A549 (cell line): ENCODE data around the gene RBBP4. TPM values are rescaled to one million over a fixed set of nuclear protein-coding genes. Genes with fewer than 3 reads are reported as not detected.

Experiments
- ATAC-seq, 2 experiments: fragments of 200-7000 bp in 1 of 2; fragments of >200 bp in 1 of 2; cut with Nextera tagmentation in 1 of 2; cut with Tn5 transposase in 1 of 2; 3 replicates each; pipeline versions ENCODE4 v1.8.0 to v1.9.1; 2018 to 2020; ENCODE audit warnings: mild to moderate bottlenecking in 1 of 2, moderate library complexity in 1 of 2
- CTCF ChIA-PET: fragments of 300-600 bp; sonication (Branson Sonifier 250); formaldehyde crosslinking; extraction: SDS; loops from one replicate; lab custom pipeline; 2021; ENCODE audit warnings: antibody characterized with exemption, inconsistent platforms; lab: Yijun Ruan, JAX
- POLR2A ChIA-PET: fragments of 350-600 bp; formaldehyde crosslinking; extraction: SDS; loops from one replicate; lab custom pipeline; 2021; ENCODE audit warnings: antibody characterized with exemption, inconsistent platforms; lab: Yijun Ruan, JAX
- DNase-seq, 2 experiments: peaks; one replicate each; pipeline versions ENCODE4 v3.0.0 to v3.0.0-alpha.2; 2011 to 2016; ENCODE audit warnings: low read depth in 1 of 2, low spot score in 1 of 2
- FAIRE-seq: peaks from 2 replicates; lab custom pipeline; 2011; peaks lifted over from hg19 to GRCh38; lab: Jason Lieb, UNC
- H3K27ac ChIP-seq, 2 experiments: fragments of >200 bp; sonication (Bioruptor Twin); formaldehyde crosslinking; 3 replicates each; pipeline ENCODE4 v1.5.1; 2016 to 2017
- H3K4me1 ChIP-seq: fragments of >200 bp; sonication (Bioruptor Twin); formaldehyde crosslinking; 3 replicates; pipeline ENCODE4 v1.6.1; 2016
- H3K4me2 ChIP-seq: fragments of >200 bp; sonication (Bioruptor Twin); formaldehyde crosslinking; 3 replicates; pipeline ENCODE4 v1.6.1; 2016
- H3K4me3 ChIP-seq: fragments of >200 bp; sonication (Bioruptor Twin); formaldehyde crosslinking; 3 replicates; pipeline ENCODE4 v1.5.1; 2016
- H3K9me3 ChIP-seq: fragments of >200 bp; sonication (Bioruptor Twin); formaldehyde crosslinking; 3 replicates; pipeline ENCODE4 v1.6.1; 2016
- BHLHE40 ChIP-seq: IDR thresholded peaks from 2 replicates; pipeline ENCODE4 v1.6.1; 2012; ENCODE audit warnings: low read depth, low read length, inconsistent platforms
- CHD4 ChIP-seq: fragments of 200-600 bp; sonication (generic); IDR thresholded peaks from 2 replicates; pipeline ENCODE4 v1.6.1; 2016; ENCODE audit warnings: antibody characterized with exemption, mild to moderate bottlenecking, borderline replicate concordance
- E2F6 ChIP-seq: IDR thresholded peaks from 2 replicates; pipeline ENCODE4 v1.6.1; 2012; ENCODE audit warnings: low read depth, borderline replicate concordance
- ELK1 ChIP-seq: fragments of 150-350 bp; IDR thresholded peaks from 2 replicates; pipeline ENCODE4 v1.6.1; 2014; ENCODE audit warnings: low read depth, mild to moderate bottlenecking, low read length
- EP300 ChIP-seq, 2 experiments: fragments of >200 bp; sonication (Bioruptor Twin); formaldehyde crosslinking; IDR thresholded peaks; 2 replicates in 1 of 2; 3 replicates in 1 of 2; pipeline ENCODE4 v1.6.1; 2016 to 2017
- FOSB ChIP-seq: fragments of 250-450 bp; sonication (Bioruptor Pico); IDR thresholded peaks from 2 replicates; pipeline ENCODE4 v1.5.0; 2020; ENCODE audit warnings: mild to moderate bottlenecking, moderate library complexity
- FOSL2 ChIP-seq, 2 experiments: fragments of 450-650 bp in 1 of 2; fragments of >200 bp in 1 of 2; sonication (Bioruptor Twin) in 1 of 2; formaldehyde crosslinking; IDR thresholded peaks; 2 replicates each; pipeline versions ENCODE4 v1.5.0 to v1.6.1; 2016 to 2020; ENCODE audit warnings: mild to moderate bottlenecking in 1 of 2, moderate library complexity in 1 of 2
- HES2 ChIP-seq: fragments of >200 bp; sonication (Bioruptor Twin); formaldehyde crosslinking; IDR thresholded peaks from 2 replicates; pipeline ENCODE4 v1.6.1; 2016
- HOXB13 ChIP-seq: fragments of 250-450 bp; sonication (Bioruptor Pico); IDR thresholded peaks from 2 replicates; pipeline ENCODE4 v1.5.0; 2020; ENCODE audit warnings: low read depth, mild to moderate bottlenecking, moderate library complexity
- MAX ChIP-seq: IDR thresholded peaks from 2 replicates; pipeline ENCODE4 v1.6.1; 2012
- NPAS2 ChIP-seq: fragments of 250-450 bp; sonication (Bioruptor Pico); IDR thresholded peaks from 2 replicates; pipeline ENCODE4 v1.8.0; 2022; ENCODE audit warnings: mild to moderate bottlenecking, moderate library complexity, borderline replicate concordance
- PHF8 ChIP-seq: fragments of 200-600 bp; sonication (generic); IDR thresholded peaks from 2 replicates; pipeline ENCODE4 v1.6.1; 2016; ENCODE audit warnings: low read depth, mild to moderate bottlenecking, antibody characterized with exemption, moderate library complexity, borderline replicate concordance
- RAD21 ChIP-seq, 2 experiments: fragments of >200 bp in 1 of 2; sonication (Bioruptor Twin) in 1 of 2; formaldehyde crosslinking in 1 of 2; IDR thresholded peaks in 1 of 2; conservative IDR thresholded peaks in 1 of 2; 2 replicates in 1 of 2; 3 replicates in 1 of 2; pipeline ENCODE4 v1.6.1; 2012 to 2018; ENCODE audit warnings: inconsistent platforms in 1 of 2
- RNF2 ChIP-seq: fragments of 200-600 bp; sonication (generic); IDR thresholded peaks from 2 replicates; pipeline ENCODE4 v1.6.1; 2016; ENCODE audit warnings: low read depth, mild to moderate bottlenecking, antibody characterized with exemption, moderate library complexity, borderline replicate concordance
- SREBF2 ChIP-seq: fragments of 450-650 bp; IDR thresholded peaks from 2 replicates; pipeline ENCODE4 v1.6.1; 2014; ENCODE audit warnings: mild to moderate bottlenecking, moderate library complexity
- ZC3H11A ChIP-seq: fragments of 450-650 bp; IDR thresholded peaks from 2 replicates; pipeline ENCODE4 v1.6.1; 2014; ENCODE audit warnings: antibody characterized with exemption, mild to moderate bottlenecking
- ZFP36 ChIP-seq: fragments of 450-650 bp; IDR thresholded peaks from 2 replicates; pipeline ENCODE4 v1.6.1; 2014; ENCODE audit warnings: borderline replicate concordance; ENCODE audit not compliant: partially characterized antibody
- ZNF302 ChIP-seq: fragments of 250-450 bp; sonication (Bioruptor Pico); IDR thresholded peaks from 2 replicates; pipeline ENCODE4 v1.9.0; 2021; ENCODE audit warnings: inconsistent platforms, mild to moderate bottlenecking, moderate library complexity
- WGBS: methylation state at CpG from one replicate; pipeline ENCODE4 v1.1.6; 2017; ENCODE audit errors: missing lambda C conversion rate; 5-methylcytosine and 5-hydroxymethylcytosine counted together
- polyA plus RNA-seq, 4 experiments: library from polyadenylated mRNA; depleted of rRNA in 3 of 4; stranded (reverse); fragments of >200 nt; fragmentation: RNase III in 1 of 4; extraction: RNeasy Plus Mini Kit Qiagen cat#74134 plus additional on column Dnase treatment in 1 of 4; gene quantifications; 2 replicates in 3 of 4; 3 replicates in 1 of 4; pipeline ENCODE4 v1.2.3, GENCODE V29; 2011 to 2017

The RBBP4 gene
- polyA plus RNA-seq, 2 of the 4 experiments (the other 2 are of a cell fraction): 107 to 137 TPM

- Histone ChIP-seq H3K9me3 (no peaks in the 10 kb centered on the region), H3K27ac (peak overlapping the region; percentile 88 to 98), H3K4me2 (peak overlapping the region; percentile 90), H3K4me3 (peak overlapping the region; percentile 69), H3K4me1 (peaks cover 23% of the 10 kb centered on the region)
- POLR2A ChIA-PET: interaction anchor here (0.5 to 1.7 kb wide), 14 partner anchors 9 to 257 kb away, joined by 3 to 8 read pairs (median 4); partner anchors contain the start of genes BSDC1 and ZBTB8A
- FAIRE-seq (no peak), ATAC-seq (peak; percentile 32 to 37; a peak in 5 of 6 replicates), DNase-seq (peak in 1 of 2 experiments; percentile 20)
- peak; percentile 67 for TF ChIP-seq PHF8
- TF ChIP-seq BHLHE40: no peak
- TF ChIP-seq FOSL2 (IDR thresholded peaks at IDR 0.05): no peak
- no peak for TF ChIP-seq FOSL2 (CRISPR knock-in tag; IDR thresholded peaks at IDR 0.05)
- peak; percentile 42; the same call in 1 of the 2 replicates for TF ChIP-seq MAX
- no peak for TF ChIP-seq ZC3H11A
- WGBS: 2% methylated on average over 19 of the region's 43 CpGs
- CTCF ChIA-PET: interaction anchor here (1.2 kb wide), 1 partner anchor 61 kb away, joined by 3 read pairs; no protein-coding TSS in a partner anchor
Measured at GRCh38 chr1:32651461-32652073, 559 bp downstream of the RBBP4 start.

GRCh38 chr1:32652244-32652962 lies 1.4 kb downstream of the RBBP4 start:
- CTCF ChIA-PET: no interaction called here
- H3K27ac ChIP-seq: peak overlapping the region; percentile 88 to 98
- 88% methylated on average over 16 of the region's 16 CpGs for WGBS
- no peak for ATAC-seq
- TF ChIP-seq ELK1 (no peak), ZNF302 (CRISPR knock-in tag) (no peak), ZFP36 (no peak), PHF8 (no peak), RAD21 (conservative IDR thresholded peaks at IDR 0.05 in 1 of 2, IDR thresholded peaks at IDR 0.05 in 1 of 2) (no peak), NPAS2 (no peak), FOSB (no peak), HOXB13 (no peak), SREBF2 (no peak), EP300 (IDR thresholded peaks at IDR 0.05) (no peak), E2F6 (no peak), HES2 (no peak)
- POLR2A ChIA-PET: no interaction called here
- H3K4me1 ChIP-seq: peaks cover 23% of the 10 kb centered on the region
- DNase-seq: no peak
- peak overlapping the region; percentile 69 for H3K4me3 ChIP-seq
- peak overlapping the region; percentile 90 for H3K4me2 ChIP-seq
- no peaks in the 10 kb centered on the region for H3K9me3 ChIP-seq
- no peak for FAIRE-seq

- H3K9me3 ChIP-seq: no peaks in the 10 kb centered on the region
Measured at GRCh38 chr1:32659581-32659980, 8.6 kb downstream of the RBBP4 start.

More at GRCh38 chr1:32659581-32659980, 8.6 kb downstream of the RBBP4 start:
- no peak for TF ChIP-seq RNF2
- TF ChIP-seq CHD4: no peak
- POLR2A ChIA-PET: interaction anchor here (0.6 to 1.2 kb wide), 2 partner anchors 8 to 9 kb away, joined by 5 read pairs; partner anchors contain the start of gene RBBP4
- DNase-seq (no peak), FAIRE-seq (no peak), ATAC-seq (no peak)
- Histone ChIP-seq H3K4me2 (no peak overlapping the region), H3K4me3 (no peak overlapping the region), H3K4me1 (no peaks in the 10 kb centered on the region), H3K27ac (no peak overlapping the region)
- CTCF ChIA-PET: interaction anchor here (1.1 kb wide), 1 partner anchor 17 kb away, joined by 3 read pairs; no protein-coding TSS in a partner anchor
- 89% methylated on average over 1 of the region's 1 CpG for WGBS
